GM19438 (cell line): ENCODE data around the gene NEURL1.
A peak's percentile ranks its signal among the peaks of the same experiment; 100 is the strongest.

Experiments used
- ATAC-seq: cut with Tn5 transposase; IDR thresholded peaks from one replicate; pipeline ENCODE4 v1.9.1; 2021; ENCODE audit warnings: low read depth; ENCODE audit not compliant: unreplicated experiment

Gene NEURL1

DNA sequence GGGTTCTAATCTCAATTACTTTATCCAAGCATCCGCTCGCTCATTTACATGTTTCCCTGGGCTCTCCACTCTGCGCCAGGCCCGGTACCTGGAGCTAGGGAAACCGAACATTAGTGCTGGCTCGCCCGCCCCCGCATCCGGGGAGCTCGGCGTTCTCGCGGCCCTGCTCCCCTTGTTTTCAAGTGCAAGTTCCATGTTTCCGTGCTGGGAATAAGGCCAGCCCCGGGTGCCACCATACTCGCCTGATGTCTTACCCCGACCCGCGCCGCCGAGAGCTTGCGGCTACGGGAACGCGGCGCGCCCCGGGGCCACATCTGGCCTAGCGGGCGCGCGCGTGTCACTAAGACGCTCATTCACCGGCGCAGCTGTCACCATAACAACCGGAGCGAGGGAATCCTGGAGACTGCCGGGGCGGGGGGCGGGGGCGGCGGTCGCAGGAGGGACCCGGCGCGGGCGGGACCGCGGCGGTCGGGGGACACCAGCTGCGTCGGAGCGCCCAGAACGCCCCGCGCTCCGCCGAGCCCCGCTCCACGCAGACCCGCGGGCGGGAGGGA lies at the start of gene NEURL1:
NEURL1 (plus strand) TSS at position 344 of the 554 bp plus-strand sequence. CDS start 683 bp downstream, outside the sequence.
- ATAC-seq, result no peak

GRCh38 chr10:103444478-103444877 lies 49.0 kb upstream of the NEURL1 start:
- no peak for ATAC-seq

DNA sequence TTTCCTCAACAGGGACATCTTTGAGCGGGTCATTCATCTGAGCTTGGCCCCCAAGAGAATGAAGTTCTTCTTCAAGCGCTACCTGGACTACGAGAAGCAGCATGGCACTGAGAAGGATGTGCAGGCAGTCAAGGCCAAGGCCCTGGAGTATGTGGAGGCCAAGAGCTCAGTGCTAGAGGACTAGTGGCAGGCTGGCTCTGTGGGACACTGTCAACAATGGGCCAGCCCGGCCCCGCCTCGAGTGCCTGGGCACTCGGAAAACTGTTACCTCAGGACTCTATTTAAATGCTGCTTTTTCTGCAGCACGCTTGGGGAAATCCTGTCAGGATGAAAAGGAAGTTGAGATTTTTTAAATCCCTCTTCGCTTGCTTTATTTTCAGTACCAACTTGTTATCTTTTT lies 48.1 kb upstream of the NEURL1 start:
- no peak for ATAC-seq

- ATAC-seq, result no peak
Observed at GRCh38 chr10:103445767-103446567, 47.5 kb upstream of the NEURL1 start.

- ATAC-seq, result no peak
Observed at GRCh38 chr10:103447187-103447586, 46.3 kb upstream of the NEURL1 start.

DNA sequence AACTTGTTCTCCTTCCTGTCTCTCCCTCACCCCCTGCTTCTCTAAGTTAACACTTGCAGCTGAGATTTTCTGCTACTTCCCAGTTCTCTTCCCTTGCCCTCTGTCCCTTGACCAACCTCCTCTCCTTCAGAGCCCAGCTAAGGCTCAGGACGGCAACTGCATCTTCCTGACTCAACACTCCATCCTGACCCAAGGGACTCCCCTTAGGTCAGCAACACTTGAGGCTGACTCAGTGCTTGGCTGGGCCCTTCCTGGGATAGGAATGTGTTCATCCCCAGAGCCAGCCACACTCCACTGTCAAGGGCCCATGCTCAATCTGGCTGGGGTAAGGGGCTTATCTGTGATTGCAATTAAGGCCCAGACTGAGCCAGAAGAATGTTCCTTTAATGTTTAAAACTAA lies 44.8 kb upstream of the NEURL1 start:
- no peak for ATAC-seq

DNA sequence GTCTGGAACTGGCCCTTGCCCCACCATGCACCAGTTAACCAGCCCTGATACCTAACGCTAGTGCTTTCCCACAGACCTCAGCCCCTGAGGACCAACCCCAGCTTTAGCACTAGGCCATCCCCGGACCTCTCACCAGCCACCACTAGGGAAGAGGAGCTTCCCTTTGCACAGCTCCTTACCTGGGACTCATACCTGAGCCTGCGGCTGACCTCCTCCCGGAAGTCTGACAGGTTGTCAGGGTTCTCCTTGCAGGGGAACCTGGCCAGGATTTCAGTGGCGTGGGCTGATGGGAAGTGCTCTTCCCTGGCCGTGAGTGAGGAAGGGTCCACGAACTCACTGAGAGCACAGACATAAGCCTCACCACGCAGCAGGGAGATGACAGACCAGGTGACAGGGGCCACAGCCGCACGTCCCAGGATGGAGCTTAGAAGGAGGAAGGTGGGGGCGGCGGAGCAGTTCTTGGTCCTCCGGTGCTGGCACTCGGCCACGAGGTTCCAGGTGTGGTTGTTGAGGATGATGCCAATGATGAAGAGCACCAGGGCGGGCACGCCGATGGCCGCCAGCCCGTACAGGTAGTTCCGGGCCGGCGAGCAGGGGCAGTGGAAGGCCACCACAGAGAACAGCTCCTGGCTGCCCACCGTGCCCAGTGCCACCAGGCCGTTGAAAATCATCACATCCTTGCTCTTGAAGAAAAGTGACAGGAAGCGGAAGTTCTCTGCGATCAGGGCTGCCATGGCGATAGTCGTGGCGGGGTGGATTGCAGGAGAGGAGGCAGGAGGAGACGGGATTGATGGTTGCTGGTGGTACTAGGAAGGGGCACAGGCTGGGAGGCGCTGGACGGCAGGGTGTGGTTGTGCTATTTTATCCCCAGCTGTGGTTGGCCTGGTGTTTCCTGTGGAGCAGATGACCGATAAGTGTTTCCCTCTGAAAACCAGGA lies 44.0 kb upstream of the NEURL1 start:
- ATAC-seq, result no peak

DNA sequence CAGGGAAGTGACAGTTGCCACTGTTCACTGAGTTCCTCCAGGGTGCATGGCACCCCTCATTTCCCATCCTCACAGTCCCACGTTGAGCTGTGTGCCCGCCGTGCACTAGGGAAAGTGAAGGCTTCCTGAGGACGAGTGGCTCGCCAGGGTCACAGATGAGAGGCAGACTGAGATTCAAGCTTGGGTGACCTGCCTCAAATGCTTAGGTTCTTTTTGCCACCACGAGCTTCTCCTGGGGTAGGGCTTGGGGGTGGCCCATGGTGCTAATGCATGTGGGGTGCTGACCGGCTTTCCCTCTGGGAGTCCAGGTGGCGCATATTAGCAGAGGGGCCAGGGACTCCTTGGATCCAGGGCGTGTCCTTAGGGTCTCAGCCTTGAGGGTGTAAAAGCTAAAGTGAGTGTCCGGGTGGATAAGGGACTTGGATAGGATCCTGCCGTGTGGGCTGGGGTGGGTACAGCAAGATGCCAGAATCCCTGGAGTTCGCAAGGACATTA lies 43.3 kb upstream of the NEURL1 start:
- ATAC-seq, result no peak

DNA sequence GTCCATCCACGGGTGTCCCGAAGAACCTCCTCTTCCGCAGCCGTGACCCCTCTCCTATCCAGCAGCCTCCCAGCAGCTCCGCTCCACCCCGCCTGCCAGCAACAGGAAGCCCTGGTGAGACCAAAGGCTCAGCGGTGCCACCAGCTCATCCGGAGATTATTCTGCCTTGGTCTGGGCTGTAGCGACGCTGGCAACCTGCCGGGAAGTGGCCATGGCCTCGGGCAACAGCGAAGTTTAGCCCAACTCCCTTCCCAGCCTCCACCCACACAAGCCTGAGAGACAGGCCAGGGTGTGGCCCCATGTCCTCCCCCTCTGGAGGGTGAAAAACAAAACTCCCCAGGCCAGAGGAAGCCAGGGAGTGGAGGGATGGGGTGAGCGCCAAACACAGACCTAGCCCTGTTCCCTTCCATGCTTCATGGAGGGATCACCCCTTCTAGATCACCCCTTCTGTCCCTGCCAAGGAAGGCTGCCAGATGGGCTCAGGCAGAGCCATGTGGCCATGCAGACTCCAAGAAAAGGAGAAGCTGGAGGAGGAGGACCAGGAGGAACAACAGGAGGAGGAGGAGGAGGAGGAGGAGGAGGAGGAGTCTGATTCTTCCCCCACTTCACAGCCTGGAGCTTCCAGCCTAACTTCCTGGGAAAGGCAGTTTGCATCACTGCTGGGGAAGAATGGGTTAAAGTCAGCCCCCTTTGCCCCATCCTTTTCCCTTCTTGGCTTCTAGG lies 42.3 kb upstream of the NEURL1 start:
- no peak for ATAC-seq

DNA sequence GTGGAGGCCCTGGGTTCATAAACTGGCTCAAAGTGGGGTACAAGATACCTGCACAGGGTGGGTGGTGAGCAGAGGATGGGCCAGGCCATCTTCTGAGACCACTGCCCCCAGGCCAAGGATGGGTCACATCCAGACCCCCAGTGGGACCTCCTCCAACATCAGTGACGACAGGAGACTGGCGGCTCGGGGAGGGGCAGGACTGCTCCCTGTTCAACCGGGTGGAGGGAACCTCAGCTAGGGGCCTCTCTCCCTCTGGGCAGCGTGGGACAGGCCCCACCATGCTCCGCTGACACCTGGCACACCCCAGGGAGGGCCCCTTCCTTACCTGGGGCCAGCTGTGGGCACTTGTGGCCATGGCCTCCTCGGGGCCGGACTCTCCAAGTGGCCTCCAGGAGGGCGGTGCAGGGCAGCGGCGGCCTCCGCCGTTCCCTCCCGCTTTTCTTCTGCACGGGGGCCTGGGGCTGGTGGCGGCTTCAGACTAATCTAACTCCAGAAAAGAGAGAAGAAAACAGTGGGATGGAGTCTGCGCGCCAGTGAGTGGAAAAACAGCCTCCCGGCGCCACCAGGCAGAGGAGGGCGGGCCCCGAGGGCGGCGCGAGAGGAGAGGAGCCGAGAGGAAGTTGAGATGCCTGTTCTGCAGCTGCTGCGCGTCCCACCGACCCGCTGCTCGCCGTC lies 41.5 kb upstream of the NEURL1 start, which contains the start of gene CALHM2:
CALHM2 (minus strand) TSS at position 540 of the 675 bp plus-strand sequence. CDS start 2,429 bp downstream, outside the sequence.
- ATAC-seq, result peak; percentile 64

DNA sequence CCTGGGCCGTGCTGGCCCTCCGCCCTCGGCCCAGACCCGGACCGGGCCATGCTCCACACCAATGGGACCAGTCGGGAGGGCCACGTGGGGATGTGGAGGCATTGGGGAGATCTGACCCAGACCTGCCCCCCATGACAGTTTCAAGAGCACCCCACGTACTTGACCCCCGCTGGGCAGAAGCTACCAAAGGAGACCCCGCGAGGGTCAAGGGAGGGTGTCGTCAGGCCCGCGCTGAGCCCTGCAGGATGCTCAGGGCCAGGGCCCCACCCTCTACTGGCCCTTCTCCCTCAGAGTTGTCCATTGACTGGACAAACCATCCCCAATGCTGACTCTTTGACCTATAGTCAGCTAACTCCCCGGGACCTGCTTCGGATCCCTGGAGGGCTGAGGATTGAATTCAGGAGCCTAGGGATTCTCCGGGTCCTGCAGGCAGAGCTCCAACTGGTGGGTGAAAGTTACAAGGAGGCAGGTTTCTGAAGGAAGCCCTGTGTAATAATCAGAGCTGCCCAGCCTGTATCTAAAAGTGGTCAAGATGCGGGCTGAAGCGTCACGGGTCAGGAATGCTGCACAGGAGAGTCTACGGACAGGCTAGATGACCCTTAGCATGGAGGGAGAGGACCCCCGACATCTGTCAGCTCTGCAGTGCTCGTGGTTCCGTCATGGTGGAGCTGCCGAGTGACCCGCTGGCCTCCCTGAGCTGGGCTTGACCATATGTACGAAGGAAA lies 40.8 kb upstream of the NEURL1 start:
- no peak for ATAC-seq

GRCh38 chr10:103454026-103454425 lies 39.5 kb upstream of the NEURL1 start:
- no peak for ATAC-seq

- no peak for ATAC-seq
Observed at GRCh38 chr10:103455235-103455634, 38.3 kb upstream of the NEURL1 start.

DNA sequence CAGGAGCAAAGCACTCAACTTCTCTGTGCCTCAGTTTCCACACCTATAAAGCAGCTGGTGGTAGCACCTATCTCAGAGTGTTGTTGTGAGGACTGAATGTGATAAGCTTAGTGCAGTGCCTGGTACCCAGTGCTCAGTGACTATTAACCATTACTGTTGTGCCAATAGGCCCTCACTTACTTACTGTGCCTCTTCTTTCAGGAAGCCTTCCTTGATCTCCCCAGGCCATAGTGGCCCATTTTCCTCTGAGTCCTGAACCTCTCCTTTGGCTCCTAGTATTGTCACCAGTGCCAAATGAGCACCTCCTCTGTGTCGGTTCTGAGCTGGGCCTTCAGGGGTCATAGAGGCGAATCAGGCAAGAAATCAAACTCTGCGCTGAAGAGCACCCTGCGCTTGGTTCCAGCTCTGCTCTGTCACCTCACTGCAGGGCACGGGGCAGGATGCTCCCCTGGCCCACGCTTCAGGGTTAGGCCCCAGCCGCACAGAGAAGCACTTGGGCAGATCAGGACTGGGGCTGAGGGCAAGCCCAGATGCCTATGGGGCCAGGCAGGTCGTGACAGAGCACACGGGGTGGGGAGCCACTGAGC lies 37.3 kb upstream of the NEURL1 start:
- ATAC-seq, result no peak

- no peak for ATAC-seq
Observed at GRCh38 chr10:103457176-103457712, 36.3 kb upstream of the NEURL1 start.

DNA sequence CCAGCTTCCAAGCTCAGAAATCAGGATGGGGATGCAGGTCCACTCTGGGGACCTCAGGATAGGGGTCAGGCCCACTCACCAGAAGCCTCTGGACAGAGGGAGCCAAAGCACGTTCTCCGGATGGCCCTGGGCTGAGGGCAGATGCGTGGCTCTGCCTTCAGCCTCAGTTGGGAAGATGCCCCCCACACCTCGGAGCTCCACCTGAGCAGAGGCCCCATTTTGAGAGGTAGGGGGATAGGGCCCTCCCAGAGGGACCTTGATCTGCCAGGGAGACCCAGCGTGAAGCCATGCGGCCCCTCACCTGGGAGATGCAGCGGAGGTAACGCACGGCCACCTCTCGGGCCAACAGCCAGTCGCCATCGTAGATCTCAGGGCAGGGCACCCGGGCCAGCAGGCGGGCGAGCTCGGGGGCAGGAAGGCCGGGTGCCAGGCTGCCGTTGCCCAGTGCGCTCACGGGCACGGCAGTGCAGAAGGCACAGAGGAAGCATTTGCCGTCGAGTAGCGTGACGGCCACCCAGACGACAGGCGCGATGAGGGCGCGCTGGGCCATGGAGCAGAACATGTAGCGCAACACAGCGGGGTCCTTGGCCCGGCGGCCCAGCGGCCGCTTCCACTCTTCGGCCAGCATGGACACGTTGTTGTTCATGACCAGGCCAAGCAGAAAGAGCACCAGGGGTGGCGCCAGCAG lies 35.5 kb upstream of the NEURL1 start:
- no peak for ATAC-seq

DNA sequence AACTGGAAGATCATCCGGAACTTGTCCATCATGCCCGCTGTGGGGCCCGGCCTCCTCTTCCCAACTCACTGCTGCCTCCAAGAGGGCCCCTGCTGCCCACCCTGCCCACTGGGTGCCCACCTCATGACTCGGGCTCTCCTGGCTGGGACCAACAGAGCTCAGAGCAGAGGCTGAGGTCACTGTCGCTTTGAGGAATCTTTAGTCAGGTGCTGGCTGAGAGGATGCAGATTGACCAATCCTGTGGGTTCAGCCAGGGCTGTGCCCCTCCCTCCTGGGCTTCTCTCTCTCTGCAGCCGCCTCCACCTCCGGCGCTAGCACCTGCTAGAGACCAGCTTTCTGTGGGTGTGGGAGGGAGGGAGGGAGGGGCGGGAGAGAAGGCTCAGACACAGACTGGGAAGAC lies 34.8 kb upstream of the NEURL1 start, which contains the start of gene CALHM1:
CALHM1 (minus strand) TSS at position 181 of the 400 bp plus-strand sequence; CDS start at position 32, 149 bp downstream.
- peak; percentile 65 for ATAC-seq

DNA sequence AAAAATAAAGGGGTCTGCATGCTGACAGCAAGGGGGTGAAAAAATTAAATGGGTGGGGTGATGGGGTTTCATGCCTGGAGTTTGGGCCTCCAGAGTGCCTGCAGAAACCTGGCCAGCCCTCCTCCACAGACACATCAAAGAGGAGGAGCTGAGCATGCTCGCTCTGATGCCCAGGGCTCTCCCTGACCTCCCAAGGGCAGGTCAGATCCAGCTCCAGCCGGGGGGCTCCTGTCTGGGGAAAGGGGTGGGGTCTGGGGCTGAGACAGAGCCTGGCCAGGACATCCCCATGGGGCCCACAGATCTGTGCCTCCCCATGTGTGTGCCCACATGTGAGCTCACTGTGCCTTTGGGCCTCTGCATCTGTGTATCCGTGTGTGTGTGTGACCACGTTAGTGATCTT lies 33.9 kb upstream of the NEURL1 start:
- no peak for ATAC-seq
